Activated CD4-positive, alpha-beta T cell treated with anti-CD3 and anti-CD28 coated beads, Interleukin-2, amount 50 U/mL, for 48 hours (primary cell): ENCODE data around the gene MAK.
"Not testable (repeated sequence)": the region's sequence is repeated elsewhere in the genome, so short reads cannot be mapped to it uniquely, and the experiment has no call there.

ENCODE experiments used
- DNase-seq, 2 experiments: peaks; one replicate each; pipeline ENCODE4 v3.0.0-alpha.2; 2020

Gene MAK

GRCh38 chr6:10853849-10854300 lies 15.5 kb upstream of the MAK start:
- not testable (repeated sequence) for DNase-seq

DNA sequence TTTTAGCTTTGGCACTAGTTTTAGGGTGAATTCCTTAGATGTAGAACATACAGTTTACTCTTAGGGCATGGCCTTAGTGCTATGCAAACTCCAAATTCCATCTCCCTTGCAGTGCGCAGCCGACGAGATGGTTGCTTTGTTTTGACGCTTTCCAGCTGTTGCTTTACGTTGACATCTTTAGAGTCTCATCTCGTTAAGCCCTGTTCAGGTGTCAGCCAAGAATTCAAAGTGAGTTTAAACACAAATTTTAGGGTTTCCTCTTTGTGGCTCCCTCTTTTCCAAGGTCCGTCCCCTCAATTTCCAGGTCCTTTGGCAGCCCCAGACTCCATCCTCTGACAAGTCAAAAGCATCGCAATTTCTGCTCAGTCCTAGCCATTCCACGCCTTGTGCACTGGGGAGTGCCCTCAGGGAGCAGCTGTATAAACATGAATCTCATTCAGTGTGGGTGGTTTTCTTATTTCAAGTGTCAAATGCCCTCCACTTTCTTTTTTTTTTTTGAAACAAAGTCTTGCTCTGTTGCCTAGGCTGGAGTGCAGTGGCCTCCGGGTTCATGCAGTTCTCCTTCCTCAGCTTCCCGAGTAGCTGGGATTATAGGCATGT lies 14.1 kb upstream of the MAK start:
- no peak for DNase-seq

DNA sequence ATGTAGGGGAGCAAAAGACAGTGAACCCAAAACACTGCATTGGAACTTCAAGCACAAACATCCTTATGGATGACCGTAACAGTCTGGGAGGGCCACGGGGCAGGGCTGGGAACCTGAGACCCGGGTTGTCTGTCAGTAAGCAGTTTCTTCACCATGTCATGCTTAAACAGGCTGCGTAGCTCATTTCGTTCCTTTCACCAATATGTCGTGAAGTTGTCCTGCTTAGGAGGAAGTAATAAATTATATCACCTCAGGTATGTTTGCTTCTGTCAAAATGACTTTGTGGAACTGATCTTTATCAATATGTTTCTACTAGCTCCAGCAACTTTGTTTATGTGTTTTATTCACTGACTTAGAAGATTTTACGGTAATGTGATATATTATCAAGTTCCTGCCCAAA lies 12.4 kb upstream of the MAK start:
- DNase-seq: no peak

GRCh38 chr6:10849901-10850300 lies 11.6 kb upstream of the MAK start:
- no peak for DNase-seq

- no peak for DNase-seq
Measured at GRCh38 chr6:10847684-10848083, 9.3 kb upstream of the MAK start.

GRCh38 chr6:10843554-10843953 lies 5.2 kb upstream of the MAK start:
- DNase-seq: no peak

DNA sequence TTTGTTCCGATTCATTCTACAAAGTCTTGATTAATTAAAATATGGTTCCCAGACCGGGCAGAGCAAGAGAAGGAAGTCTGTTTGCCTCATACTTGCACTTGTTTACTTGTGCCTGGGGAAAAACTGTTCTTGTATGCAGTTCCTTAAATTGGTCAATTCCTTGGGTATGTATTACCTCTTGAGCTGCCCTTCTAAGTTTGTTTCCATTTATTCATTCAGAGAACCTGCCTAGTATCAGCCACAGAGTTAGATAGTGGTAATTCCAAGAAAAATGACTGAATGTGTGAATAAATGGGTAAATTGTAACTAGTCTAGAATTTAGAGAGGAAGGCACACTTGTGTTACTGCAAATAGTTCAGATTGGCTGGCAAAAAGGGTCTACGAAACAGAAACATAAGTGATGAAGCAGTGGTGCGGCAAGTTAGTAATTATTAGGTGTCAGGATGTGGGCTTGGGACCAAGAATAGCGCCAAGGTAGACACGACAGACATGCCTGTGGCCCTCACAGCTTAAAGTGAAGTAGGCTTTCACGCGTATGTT lies 525 bp upstream of the MAK start:
- DNase-seq: peak; percentile 40 to 50

GRCh38 chr6:10837622-10837994 lies 731 bp downstream of the MAK start:
- DNase-seq: peak; percentile 17 to 31

- DNase-seq: peak; percentile 6 to 7
Measured at GRCh38 chr6:10837009-10837621, 1.2 kb downstream of the MAK start.

GRCh38 chr6:10834823-10835222 lies 3.5 kb downstream of the MAK start:
- no peak for DNase-seq

DNA sequence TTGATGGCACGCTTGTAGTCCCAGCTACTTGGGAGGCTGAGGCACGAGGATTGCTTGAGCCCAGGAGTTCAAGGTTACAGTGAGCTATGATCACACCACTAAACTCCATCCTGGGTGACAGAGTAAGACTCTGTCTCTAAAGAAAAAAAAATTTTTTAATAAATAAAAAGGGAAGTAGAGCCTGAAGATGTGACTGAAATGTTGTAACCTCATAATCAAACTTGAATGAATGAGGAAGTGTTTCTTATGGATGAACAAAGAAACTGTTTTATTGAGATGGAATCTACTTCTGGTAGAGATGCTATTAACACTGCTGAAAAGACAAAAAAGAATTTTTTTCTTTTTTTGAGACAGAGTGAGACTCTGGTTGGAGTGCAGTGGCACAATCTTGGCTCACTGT lies 6.7 kb downstream of the MAK start:
- no peak for DNase-seq

- DNase-seq: no peak
Measured at GRCh38 chr6:10824819-10825218, 13.5 kb downstream of the MAK start.

DNA sequence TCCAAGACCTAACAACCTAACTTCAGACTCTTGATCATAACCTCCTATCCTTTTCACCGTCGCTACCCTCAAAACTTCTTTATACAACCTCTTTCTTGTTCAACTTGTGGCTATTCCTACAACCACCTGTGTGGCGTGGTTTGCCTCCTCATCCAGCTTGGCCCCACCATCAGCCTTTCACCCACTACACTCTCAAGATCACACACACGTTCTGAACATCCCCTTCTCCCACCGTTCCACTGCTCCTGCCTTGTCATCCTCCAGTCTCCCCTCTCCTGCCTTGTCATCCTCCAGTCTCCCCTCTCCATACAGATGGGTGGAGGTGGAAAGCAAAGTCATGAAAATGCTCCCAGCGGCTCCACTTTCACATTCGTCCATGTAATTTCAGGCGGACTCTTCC lies 14.0 kb downstream of the MAK start:
- no peak for DNase-seq

DNA sequence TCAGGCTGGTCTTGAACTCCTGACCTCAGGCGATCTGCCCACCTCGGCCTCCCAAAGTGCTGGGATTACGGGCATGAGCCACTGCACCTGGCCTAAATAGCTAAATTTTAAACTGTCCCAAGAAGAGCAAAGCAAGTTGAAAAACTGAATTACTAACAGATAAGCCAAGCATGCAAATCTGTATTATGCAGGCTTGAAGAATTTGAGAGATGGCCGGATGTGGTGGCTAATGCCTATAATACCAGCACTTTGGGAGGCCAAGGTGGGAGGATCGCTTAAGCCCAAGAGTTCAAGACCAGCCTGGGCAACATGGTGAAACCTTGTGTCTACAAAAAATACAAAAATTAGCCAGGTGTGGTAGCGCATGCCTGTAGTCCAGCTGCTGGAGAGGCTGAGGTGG lies 24.2 kb downstream of the MAK start:
- not testable (repeated sequence) for DNase-seq

DNA sequence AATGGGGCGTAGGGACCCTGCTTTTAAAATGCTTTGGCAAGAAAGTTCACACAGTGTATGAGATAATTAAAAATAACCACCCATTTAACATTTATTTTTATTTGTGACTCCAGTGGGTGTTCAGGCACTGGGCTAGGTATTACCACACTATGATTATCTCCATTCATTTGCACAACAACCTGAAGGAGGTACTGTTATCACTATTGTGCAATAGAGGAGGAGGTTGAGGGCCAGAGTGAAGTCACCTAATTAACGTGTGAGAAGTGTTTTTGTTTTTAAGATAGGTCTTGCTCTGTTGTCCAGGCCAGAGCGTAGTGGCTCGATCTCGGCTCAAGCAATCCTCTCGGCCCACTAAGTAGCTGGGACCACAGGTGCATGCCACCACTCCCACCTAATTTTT lies 29.2 kb downstream of the MAK start:
- no peak for DNase-seq

- DNase-seq: no peak
Measured at GRCh38 chr6:10808376-10808775, 30.0 kb downstream of the MAK start.

- DNase-seq: peak; percentile 58 to 66
Measured at GRCh38 chr6:10801224-10801848, 37.0 kb downstream of the MAK start.

DNA sequence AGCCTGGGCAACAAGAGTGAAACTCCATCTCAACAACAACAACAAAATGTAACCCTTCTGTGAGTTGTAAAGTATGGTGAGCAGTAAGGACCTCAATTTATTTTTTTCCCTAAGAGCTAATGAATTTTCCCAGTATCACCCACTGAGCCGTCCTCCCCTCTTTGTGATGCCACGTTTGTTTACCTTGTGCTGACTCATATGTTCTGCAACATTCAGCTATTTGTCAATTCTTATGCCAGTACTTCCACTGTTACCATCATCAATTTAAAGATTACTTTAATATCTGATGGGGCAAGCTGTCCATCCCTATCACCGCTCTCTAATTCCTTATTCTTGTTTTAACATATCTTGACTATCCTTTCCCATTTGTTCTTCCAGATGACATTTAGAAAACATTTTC lies 37.5 kb downstream of the MAK start:
- DNase-seq: no peak

DNA sequence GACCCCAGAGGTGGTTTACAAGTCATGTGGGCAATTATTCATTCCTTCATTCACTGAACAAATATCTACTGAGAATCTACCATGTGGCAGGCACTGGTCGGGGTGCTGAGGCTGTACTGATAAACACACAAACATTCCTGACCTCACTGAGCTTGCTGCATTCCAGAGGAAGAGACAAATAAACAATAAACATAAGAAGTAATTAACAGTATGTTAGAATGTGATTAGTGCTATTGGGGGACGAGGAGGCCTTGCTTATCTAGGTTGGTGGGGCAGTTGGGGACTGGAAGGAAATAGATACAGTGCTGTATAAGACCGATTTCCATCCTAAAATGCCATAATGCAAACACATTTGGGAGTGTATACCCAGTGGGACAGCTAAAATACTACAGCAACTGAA lies 44.1 kb downstream of the MAK start:
- no peak for DNase-seq

DNA sequence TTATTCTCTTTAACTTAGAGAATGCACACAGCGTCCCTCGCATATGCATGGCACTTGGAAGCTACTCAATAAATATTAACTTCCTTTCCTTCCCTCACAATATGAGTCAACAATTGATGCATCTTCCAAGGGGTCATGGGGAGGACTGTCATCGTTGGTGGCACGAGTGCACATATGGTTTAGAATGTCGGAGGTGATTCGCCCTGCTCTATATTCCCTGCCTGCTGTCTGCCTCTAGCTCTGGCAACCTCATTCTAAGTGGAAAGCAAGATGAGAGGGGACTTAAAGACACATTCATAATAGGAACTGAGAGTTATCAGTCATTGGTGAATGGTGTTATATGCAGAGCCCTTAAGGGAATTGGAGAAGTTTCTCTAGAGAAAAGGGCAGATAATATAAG lies 44.6 kb downstream of the MAK start:
- no peak for DNase-seq

DNA sequence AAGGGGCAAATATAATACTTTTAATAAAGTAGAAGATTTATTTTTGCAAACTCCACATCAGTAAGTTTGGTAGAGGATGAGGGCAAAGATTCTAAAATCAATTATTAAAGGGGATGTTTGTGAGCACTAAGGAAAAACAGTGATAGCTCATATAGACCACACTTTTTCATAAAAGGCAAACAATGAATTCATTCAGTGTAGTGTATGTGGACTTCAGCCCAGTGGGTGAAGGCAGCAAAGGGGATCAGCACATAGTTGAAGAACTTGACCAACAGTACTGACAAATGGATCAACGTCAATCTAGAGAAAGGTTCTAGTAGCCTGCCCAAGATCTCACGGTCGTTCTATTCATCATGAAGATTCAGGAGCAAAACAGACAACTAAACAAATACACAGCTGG lies 45.3 kb downstream of the MAK start:
- no peak for DNase-seq

GRCh38 chr6:10792101-10792500 lies 46.2 kb downstream of the MAK start:
- no peak for DNase-seq

DNA sequence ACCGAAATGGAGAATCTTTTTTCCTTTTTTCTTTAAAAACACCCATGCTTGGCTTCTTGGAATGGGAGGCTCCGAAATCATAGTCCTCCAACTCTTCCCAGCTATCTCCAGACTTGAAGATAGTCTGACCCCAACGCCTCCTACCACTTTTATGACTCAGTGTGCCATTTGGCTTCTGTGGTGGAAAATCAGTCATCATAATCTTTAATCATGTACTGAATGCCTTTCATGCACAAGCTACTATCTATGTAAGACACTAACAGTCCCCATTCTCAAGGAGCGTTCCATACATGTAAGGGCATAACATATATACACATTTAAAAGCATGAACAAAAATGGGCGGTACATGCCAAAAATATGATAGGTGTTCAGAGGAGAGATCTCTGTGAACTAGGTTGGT lies 46.7 kb downstream of the MAK start:
- no peak for DNase-seq

DNA sequence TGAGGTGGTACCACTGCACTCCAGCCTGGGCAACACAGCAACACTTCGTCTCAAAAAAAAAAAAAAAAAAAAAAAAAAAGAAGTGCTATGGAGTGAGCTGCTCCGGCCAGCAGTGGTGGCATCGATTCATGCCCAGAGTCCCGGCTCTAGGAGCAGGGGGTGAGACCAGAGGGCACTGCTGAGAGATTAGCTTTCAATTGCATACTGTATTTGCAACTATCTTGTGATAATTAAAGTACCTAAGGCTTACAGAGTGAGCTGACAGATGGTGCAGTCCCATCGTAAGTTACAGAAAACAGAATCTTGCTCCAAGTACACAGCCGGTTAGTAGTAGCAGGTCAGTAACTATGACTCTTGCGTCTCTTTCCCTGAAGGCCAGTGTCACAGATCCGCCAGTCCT lies 59.3 kb downstream of the MAK start:
- DNase-seq: no peak

DNA sequence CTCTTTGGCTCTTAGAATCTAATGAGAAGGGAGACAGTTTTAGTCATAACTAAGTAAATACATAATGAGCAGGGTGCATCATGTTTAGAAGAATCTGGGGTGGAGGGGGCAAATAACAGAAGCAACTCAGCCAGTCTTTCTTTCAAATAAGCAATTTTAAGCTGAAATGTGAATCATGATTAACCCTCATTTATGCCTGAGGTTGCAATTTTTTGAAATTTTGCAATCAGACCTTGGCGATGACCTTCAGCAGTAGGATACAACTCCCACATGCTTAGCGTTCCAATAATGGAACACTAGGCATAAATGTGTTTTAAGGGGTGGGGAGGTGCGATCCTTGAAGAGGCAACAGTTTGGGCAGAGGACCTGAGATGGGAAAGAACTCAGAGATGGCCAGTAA lies 60.1 kb downstream of the MAK start:
- DNase-seq: no peak
